Endothelial cell of umbilical vein (primary cell): Measurements from ENCODE around the gene IRX3. TPM values are rescaled to one million over a fixed set of nuclear protein-coding genes. Genes with fewer than 3 reads are reported as not detected.

Experiments
- BruUV-seq: library from RNA; stranded (reverse); fragments of 400-500 nt; replicated peaks from 2 replicates; lab custom pipeline; 2021; lab: Mats Ljungman, UMichigan
- CTCF ChIA-PET: fragments of 300-600, 350-600 bp; sonication (Branson Sonifier 250); formaldehyde crosslinking; loops from one replicate; lab custom pipeline; 2021; ENCODE audit warnings: antibody characterized with exemption, inconsistent platforms; lab: Charles Lee
- POLR2A ChIA-PET: fragments of 300-600, 350-600 bp; sonication (Branson Sonifier 250); formaldehyde crosslinking; loops from one replicate; lab custom pipeline; 2021; ENCODE audit warnings: antibody characterized with exemption, inconsistent platforms; lab: Charles Lee
- DNase-seq: peaks from one replicate; pipeline ENCODE4 v3.0.0-alpha.2; 2011; ENCODE audit warnings: low read depth, low spot score
- FAIRE-seq: peaks from 2 replicates; lab custom pipeline; 2011; peaks lifted over from hg19 to GRCh38; lab: Jason Lieb, UNC
- H2AFZ ChIP-seq: 2 replicates; pipeline ENCODE4 v1.6.0; 2012; ENCODE audit warnings: low read depth, low read length, control low read depth, inconsistent platforms
- H3K27ac ChIP-seq: 2 replicates; pipeline ENCODE4 v1.5.1; 2011; ENCODE audit warnings: low read depth, mild to moderate bottlenecking, control low read depth, low read length, moderate library complexity; ENCODE audit not compliant: insufficient read depth
- H3K27me3 ChIP-seq, 2 experiments: 2 replicates each; pipeline versions ENCODE4 v1.6.0 to v1.6.1; 2011; ENCODE audit warnings: low read length in 2 of 2, mixed read lengths in 1 of 2; ENCODE audit not compliant: control insufficient read depth in 2 of 2, insufficient read depth in 2 of 2
- H3K36me3 ChIP-seq, 2 experiments: 2 replicates in 1 of 2; 3 replicates in 1 of 2; pipeline ENCODE4 v1.5.1; 2011; ENCODE audit warnings: low read length in 2 of 2, mild to moderate bottlenecking in 1 of 2, moderate library complexity in 1 of 2; ENCODE audit not compliant: control insufficient read depth in 2 of 2, insufficient read depth in 2 of 2; ENCODE audit errors: extremely low read depth in 1 of 2
- H3K4me1 ChIP-seq: 3 replicates; pipeline ENCODE4 v1.5.1; 2011; ENCODE audit warnings: mild to moderate bottlenecking, low read length; ENCODE audit not compliant: control insufficient read depth, insufficient read depth; ENCODE audit errors: extremely low read depth
- H3K4me2 ChIP-seq: 2 replicates; pipeline ENCODE4 v1.6.1; 2011; ENCODE audit warnings: low read length, control low read depth, mixed read lengths; ENCODE audit not compliant: insufficient read depth
- H3K4me3 ChIP-seq, 3 experiments: fragments of 200-600 bp in 1 of 3; sonication (generic), shearing (Covaris generic) in 1 of 3; replicated peaks in 1 of 3; 2 replicates each; pipeline ENCODE4 v1.5.1; 2011 to 2016; ENCODE audit warnings: control low read depth in 3 of 3, low read length in 3 of 3, mild to moderate bottlenecking in 2 of 3, inconsistent platforms in 1 of 3, low read depth in 1 of 3, moderate library complexity in 1 of 3; ENCODE audit not compliant: insufficient read depth in 1 of 3
- H3K79me2 ChIP-seq: 2 replicates; pipeline ENCODE4 v1.6.0; 2012; ENCODE audit warnings: low read length, inconsistent platforms; ENCODE audit not compliant: control insufficient read depth, insufficient read depth
- H3K9ac ChIP-seq: replicated peaks from 2 replicates; pipeline ENCODE3; 2011; ENCODE audit warnings: low read length, control low read depth; ENCODE audit not compliant: insufficient read depth; ENCODE audit errors: extremely low read depth
- H3K9me1 ChIP-seq: replicated peaks from 3 replicates; pipeline ENCODE4 v1.6.0; 2011; ENCODE audit warnings: mild to moderate bottlenecking, low read length; ENCODE audit not compliant: control insufficient read depth, insufficient read depth; ENCODE audit errors: extremely low read depth
- H3K9me3 ChIP-seq: replicated peaks from 2 replicates; pipeline ENCODE4 v1.5.1; 2012; ENCODE audit warnings: low read length, inconsistent platforms; ENCODE audit not compliant: control insufficient read depth, insufficient read depth
- H4K20me1 ChIP-seq: replicated peaks from 2 replicates; pipeline ENCODE3; 2011; ENCODE audit warnings: mild to moderate bottlenecking, low read length; ENCODE audit not compliant: control insufficient read depth, insufficient read depth; ENCODE audit errors: extremely low read depth
- CTCF ChIP-seq, 2 donors: IDR thresholded peaks; 1 replicate in 1 of 2; 2 replicates in 1 of 2; pipeline ENCODE4 v1.5.1; 2011; ENCODE audit warnings: low read length in 2 of 2, mild to moderate bottlenecking in 2 of 2, moderate library complexity in 2 of 2, control low read depth in 1 of 2, inconsistent platforms in 1 of 2, low read depth in 1 of 2; ENCODE audit not compliant: insufficient read depth in 1 of 2; ENCODE audit errors: extremely low read depth in 1 of 2
- FOS ChIP-seq: IDR thresholded peaks from 2 replicates; pipeline ENCODE4 v1.6.1; 2011; ENCODE audit warnings: mild to moderate bottlenecking, low read length, moderate library complexity, borderline replicate concordance; ENCODE audit not compliant: insufficient read depth
- GATA2 ChIP-seq: IDR thresholded peaks from 2 replicates; pipeline ENCODE4 v1.7.0; 2011; ENCODE audit warnings: low read depth, mild to moderate bottlenecking, moderate library complexity, mixed read lengths, low read length; ENCODE audit not compliant: insufficient read length, insufficient read depth
- JUN ChIP-seq: IDR thresholded peaks from 2 replicates; pipeline ENCODE4 v1.6.1; 2011; ENCODE audit warnings: borderline replicate concordance, low read depth; ENCODE audit not compliant: insufficient read length, insufficient read depth
- MYC ChIP-seq: IDR thresholded peaks from one replicate; pipeline ENCODE4 v1.6.1; 2011; ENCODE audit warnings: mild to moderate bottlenecking, low read depth, low read length
- POLR2AphosphoS5 ChIP-seq: IDR thresholded peaks from 2 replicates; pipeline ENCODE4 v1.6.1; 2012; ENCODE audit warnings: low read depth, mild to moderate bottlenecking, control low read depth, low read length, moderate library complexity; ENCODE audit not compliant: insufficient read depth
- dilution Hi-C: fragments of 300-500 bp; cut with MboI; formaldehyde crosslinking; loops from one replicate; pipeline ENCODE4 v1.15.0; 2019; ENCODE audit warnings: low sequenced_read_pairs; ENCODE audit not compliant: extremely low pct_ligation_motif_present
- intact Hi-C: fragments of 100-400 bp; cut with micrococcal nuclease; formaldehyde crosslinking; loops from one replicate; pipeline ENCODE4 v1.10.0; 2022
- polyA plus RNA-seq, 4 experiments: library from polyadenylated mRNA; depleted of rRNA in 3 of 4; stranded (reverse) in 3 of 4; unstranded in 1 of 4; fragments of >200 nt; gene quantifications; 2 replicates each; pipeline versions ENCODE4 v1.2.1 to v1.2.3, GENCODE V29; 2011 to 2012; ENCODE audit warnings: missing spikeins in 1 of 4
- total RNA-seq: library from RNA; stranded (reverse); gene quantifications from 2 replicates; pipeline ENCODE4 v1.2.3, GENCODE V29; 2021

IRX3 gene
- total and polyA plus RNA-seq, 2 donors (not counting 3 experiments of a cell fraction or from before 2014, with no cell fraction given), result not detected

GRCh38 chr16:54284931-54285413 is 1.6 kb downstream of the IRX3 start:
- ChIA-PET POLR2A (no interaction called here), CTCF (interaction anchor here (1.3 to 2.0 kb wide), 3 partner anchors 339 to 735 kb away, joined by 3 to 6 read pairs (median 4); no protein-coding TSS in a partner anchor)
- FAIRE-seq (no peak), DNase-seq (no peak)
- Histone ChIP-seq H3K4me3 (no peak overlapping the region), H3K9me3 (no peaks in the 10 kb centered on the region), H3K27me3 (peaks cover 71 to 94% of the 10 kb centered on the region in 2 experiments), H4K20me1 (no peaks in the 10 kb centered on the region), H3K27ac (no peak overlapping the region), H2AFZ (no peak overlapping the region), H3K9me1 (no peaks in the 10 kb centered on the region), H3K9ac (no peak overlapping the region), H3K36me3 (no peaks in the 10 kb centered on the region), H3K4me2 (no peak overlapping the region), H3K79me2 (no peaks in the 10 kb centered on the region), H3K4me1 (peaks cover 8% of the 10 kb centered on the region)
- dilution Hi-C loops, result no loop called here
- no TSS peak for BruUV-seq
- intact Hi-C loops, result loop anchor here (5.0 kb wide), 2 partner anchors 338 to 393 kb away; no protein-coding TSS in a partner anchor
- TF ChIP-seq MYC (no peak), POLR2AphosphoS5 (no peak), FOS (no peak), GATA2 (no peak), JUN (no peak), CTCF (IDR thresholded peaks at IDR 0.05; ENCODE audit: extremely low read depth in 1 of 2, insufficient read depth in 1 of 2, low read depth in 1 of 2, low read length in 2 of 2) (no peak)
